ENCODE measurements around the gene SCAMP4. TPM values are rescaled to one million over a fixed set of nuclear protein-coding genes. Genes with fewer than 3 reads are reported as not detected.

The SCAMP4 gene
- total RNA-seq, 1 experiment from 2014 or later: 69.0 TPM

DNA sequence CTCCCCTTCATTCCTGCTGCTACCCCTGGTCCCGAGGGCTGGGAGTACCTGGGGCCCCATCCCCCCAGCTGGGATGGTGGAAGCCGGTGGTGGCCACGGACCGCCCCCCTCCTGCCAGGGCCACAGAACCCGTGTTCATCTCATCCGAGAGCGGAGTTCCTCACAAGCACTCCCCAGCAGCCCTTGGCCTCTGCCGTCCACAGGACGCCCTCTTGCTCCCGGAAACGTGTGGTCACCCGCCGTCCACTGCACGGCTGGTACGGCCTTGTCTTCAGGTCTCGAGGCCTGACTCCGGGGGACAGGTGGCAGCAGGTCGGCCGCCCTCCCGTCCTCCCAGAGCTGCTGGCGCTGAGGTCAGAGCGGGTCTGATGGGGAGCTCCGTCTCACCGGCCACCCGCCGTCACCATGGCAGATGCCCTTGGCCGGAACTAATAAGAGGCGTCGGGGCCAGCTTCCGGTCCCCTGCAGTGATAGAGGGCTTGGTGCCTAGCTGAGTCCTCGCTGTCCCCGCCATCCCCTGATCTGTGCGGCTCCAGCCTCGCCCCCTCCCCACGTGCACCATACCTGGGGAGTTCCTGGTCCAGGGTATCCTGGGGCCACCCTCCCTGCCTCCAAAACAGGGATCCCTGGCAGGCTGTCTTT, 19.2 kb downstream of the SCAMP4 start:
- TF ChIP-seq, protein P1, sequence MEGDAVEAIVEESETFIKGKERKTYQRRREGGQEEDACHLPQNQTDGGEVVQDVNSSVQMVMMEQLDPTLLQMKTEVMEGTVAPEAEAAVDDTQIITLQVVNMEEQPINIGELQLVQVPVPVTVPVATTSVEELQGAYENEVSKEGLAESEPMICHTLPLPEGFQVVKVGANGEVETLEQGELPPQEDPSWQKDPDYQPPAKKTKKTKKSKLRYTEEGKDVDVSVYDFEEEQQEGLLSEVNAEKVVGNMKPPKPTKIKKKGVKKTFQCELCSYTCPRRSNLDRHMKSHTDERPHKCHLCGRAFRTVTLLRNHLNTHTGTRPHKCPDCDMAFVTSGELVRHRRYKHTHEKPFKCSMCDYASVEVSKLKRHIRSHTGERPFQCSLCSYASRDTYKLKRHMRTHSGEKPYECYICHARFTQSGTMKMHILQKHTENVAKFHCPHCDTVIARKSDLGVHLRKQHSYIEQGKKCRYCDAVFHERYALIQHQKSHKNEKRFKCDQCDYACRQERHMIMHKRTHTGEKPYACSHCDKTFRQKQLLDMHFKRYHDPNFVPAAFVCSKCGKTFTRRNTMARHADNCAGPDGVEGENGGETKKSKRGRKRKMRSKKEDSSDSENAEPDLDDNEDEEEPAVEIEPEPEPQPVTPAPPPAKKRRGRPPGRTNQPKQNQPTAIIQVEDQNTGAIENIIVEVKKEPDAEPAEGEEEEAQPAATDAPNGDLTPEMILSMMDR (conservative IDR thresholded peaks at IDR 0.05): no peak
- no peak overlapping the region for H2BK20ac ChIP-seq (ENCODE audit: low read depth, low read length, poor library complexity, severe bottlenecking)
- H3K18ac ChIP-seq (ENCODE audit: insufficient read length, low read depth, low read length): no peak overlapping the region
- no peak overlapping the region for H3K9ac ChIP-seq (ENCODE audit: extremely low read depth, insufficient read length, low read length)
- H3K27me3 Mint-ChIP-seq (ENCODE audit: low read depth): peaks cover 12% of the 10 kb centered on the region
- H3K4me1 Mint-ChIP-seq: no peaks in the 10 kb centered on the region
- no peak overlapping the region for H2BK15ac ChIP-seq (ENCODE audit: low read depth, low read length)
- no peak overlapping the region for H2AK5ac ChIP-seq (ENCODE audit: insufficient read length, low read length)
- no peaks in the 10 kb centered on the region for H4K20me1 ChIP-seq (ENCODE audit: control insufficient read depth, insufficient read depth, insufficient read length)
- no peak overlapping the region for H3K4ac ChIP-seq (ENCODE audit: low read depth, low read length)
- H3K79me2 ChIP-seq (ENCODE audit: insufficient read depth, low read length): no peaks in the 10 kb centered on the region
- H3K9me3 ChIP-seq (ENCODE audit: control insufficient read depth, low read depth, low read length): no peaks in the 10 kb centered on the region
- WGBS (ENCODE audit: extremely low coverage, insufficient read length, low lambda C conversion rate): no CpG with 5 or more reads among the region's 35 CpGs
- H4K91ac ChIP-seq (ENCODE audit: insufficient read length, low read depth, low read length): no peak overlapping the region
- no peak overlapping the region for H2BK12ac ChIP-seq (ENCODE audit: insufficient read length, low read depth, low read length)
- H2BK5ac ChIP-seq (ENCODE audit: insufficient read length, low read length): no peak overlapping the region
- H3T11ph ChIP-seq (ENCODE audit: low read length): no peak overlapping the region
- no peak overlapping the region for H3K14ac ChIP-seq (ENCODE audit: insufficient read depth, low read length)
- H3K9me3 Mint-ChIP-seq: no peaks in the 10 kb centered on the region
- H2AFZ ChIP-seq (ENCODE audit: low read length): no peak overlapping the region
- no peak overlapping the region for H3K4me2 ChIP-seq (ENCODE audit: insufficient read depth, insufficient read length, low read length)
- no peak overlapping the region for H4K5ac ChIP-seq (ENCODE audit: insufficient read length, low read depth, low read length)
- no peak for DNase-seq
- H3K27me3 ChIP-seq (ENCODE audit: insufficient read depth, low read length): no peaks in the 10 kb centered on the region
- no peak overlapping the region for H3K23ac ChIP-seq (ENCODE audit: insufficient read length, low read depth, low read length)
- H4K8ac ChIP-seq (replicated peaks; ENCODE audit: insufficient read length, low read depth, low read length): no peak overlapping the region
- no peak overlapping the region for H3K56ac ChIP-seq (ENCODE audit: insufficient read length, low read depth, low read length)
- no peaks in the 10 kb centered on the region for H3K79me1 ChIP-seq (ENCODE audit: insufficient read depth, low read depth, low read length, poor library complexity, severe bottlenecking)
- no peaks in the 10 kb centered on the region; the same call in 1 of the 2 replicates for H3K4me1 ChIP-seq (ENCODE audit: insufficient read depth, low read length)
- H3K36me3 Mint-ChIP-seq (ENCODE audit: insufficient read depth in 1 of 3, low read depth in 3 of 3): peaks cover 9 to 56% (median 40%) of the 10 kb centered on the region in 3 experiments; a peak in 6 of 7 replicates
- H3K27ac ChIP-seq (ENCODE audit: insufficient read length, low read depth, low read length): no peak overlapping the region
- H3K4me3 Mint-ChIP-seq: no peak overlapping the region
- no peaks in the 10 kb centered on the region for H3K23me2 ChIP-seq (ENCODE audit: insufficient read length, low read depth, low read length, poor library complexity, severe bottlenecking)
- no peak overlapping the region for H3K27ac Mint-ChIP-seq
- H2BK120ac ChIP-seq (ENCODE audit: low read depth, low read length, poor library complexity, severe bottlenecking): no peak overlapping the region

Data from H9 (cell line).